CD14-positive monocyte (primary cell): ENCODE data around the gene SH3RF1. TPM values are rescaled to one million over a fixed set of nuclear protein-coding genes. Genes with fewer than 3 reads are reported as not detected.

ENCODE experiments used
- DNase-seq, 3 donors: peaks; one replicate each; pipeline ENCODE4 v3.0.0-alpha.2; 2011 to 2022
- H2AFZ ChIP-seq: 2 replicates; pipeline ENCODE4 v1.6.0; 2012; ENCODE audit warnings: mild to moderate bottlenecking, low read depth, low read length, inconsistent platforms; ENCODE audit not compliant: insufficient read depth, poor library complexity, severe bottlenecking
- H3K27ac ChIP-seq, 2 donors: 1 replicate in 1 of 2; 2 replicates in 1 of 2; pipeline ENCODE4 v1.5.1; 2012 to 2013; ENCODE audit warnings: low read length in 2 of 2, control low read depth in 1 of 2, inconsistent platforms in 1 of 2, low read depth in 1 of 2, mild to moderate bottlenecking in 1 of 2
- H3K27me3 ChIP-seq, 2 donors: one replicate each; pipeline versions ENCODE4 v1.6.0 to v1.6.1; 2011 to 2013; ENCODE audit warnings: low read length in 2 of 2; ENCODE audit not compliant: control insufficient read depth in 2 of 2, insufficient read depth in 2 of 2
- H3K36me3 ChIP-seq, 2 donors: replicated peaks in 1 of 2; 1 replicate in 1 of 2; 2 replicates in 1 of 2; pipeline versions ENCODE4 v1.5.1 to v1.6.1; 2012 to 2013; ENCODE audit warnings: low read length in 2 of 2, control low read depth in 1 of 2, inconsistent platforms in 1 of 2, mild to moderate bottlenecking in 1 of 2; ENCODE audit not compliant: insufficient read depth in 2 of 2, control insufficient read depth in 1 of 2
- H3K4me1 ChIP-seq, 2 donors: 1 replicate in 1 of 2; 2 replicates in 1 of 2; pipeline versions ENCODE4 v1.5.1 to v1.6.1; 2012 to 2013; ENCODE audit warnings: low read length in 2 of 2, control low read depth in 1 of 2, inconsistent platforms in 1 of 2, mild to moderate bottlenecking in 1 of 2, moderate library complexity in 1 of 2; ENCODE audit not compliant: insufficient read depth in 2 of 2, control insufficient read depth in 1 of 2
- H3K4me2 ChIP-seq: replicated peaks from 2 replicates; pipeline ENCODE3; 2012; ENCODE audit warnings: low read length, moderate library complexity, mild to moderate bottlenecking; ENCODE audit not compliant: poor library complexity, severe bottlenecking; ENCODE audit errors: extremely low read depth
- H3K4me3 ChIP-seq, 3 experiments: fragments of 200-600 bp in 1 of 3; sonication (generic) in 1 of 3; replicated peaks in 1 of 3; 1 replicate in 2 of 3; 2 replicates in 1 of 3; pipeline ENCODE4 v1.5.1; 2011 to 2013; ENCODE audit warnings: low read length in 3 of 3, mild to moderate bottlenecking in 3 of 3, control low read depth in 2 of 3, low read depth in 2 of 3, inconsistent platforms in 1 of 3, moderate library complexity in 1 of 3
- H3K79me2 ChIP-seq: 2 replicates; pipeline ENCODE4 v1.6.0; 2012; ENCODE audit warnings: mild to moderate bottlenecking, control low read depth, inconsistent platforms, low read length, moderate library complexity; ENCODE audit not compliant: insufficient read depth
- H3K9ac ChIP-seq: 2 replicates; pipeline ENCODE4 v1.6.0; 2017; ENCODE audit warnings: low read length, mild to moderate bottlenecking; ENCODE audit not compliant: insufficient read depth, poor library complexity, severe bottlenecking
- H3K9me3 ChIP-seq, 2 donors: replicated peaks in 1 of 2; 1 replicate in 1 of 2; 2 replicates in 1 of 2; pipeline versions ENCODE4 v1.5.1 to v1.6.1; 2012 to 2013; ENCODE audit warnings: low read length in 2 of 2, control low read depth in 1 of 2; ENCODE audit not compliant: control insufficient read depth in 1 of 2, insufficient read depth in 1 of 2
- H4K20me1 ChIP-seq: 2 replicates; pipeline ENCODE4 v1.6.0; 2012; ENCODE audit warnings: mild to moderate bottlenecking, low read length, control low read depth, moderate library complexity; ENCODE audit not compliant: insufficient read depth
- H3K27ac Mint-ChIP-seq, 7 donors: one replicate each; pipeline ENCODE4 v1.8.0; 2020; ENCODE audit warnings: mild to moderate bottlenecking in 7 of 7, mixed read lengths in 7 of 7, moderate library complexity in 6 of 7, inconsistent platforms in 2 of 7
- H3K27me3 Mint-ChIP-seq, 3 donors: one replicate each; pipeline ENCODE4 v1.8.0; 2021 to 2022; ENCODE audit warnings: low read depth in 3 of 3, mild to moderate bottlenecking in 3 of 3, mixed read lengths in 3 of 3, moderate library complexity in 3 of 3, inconsistent platforms in 1 of 3
- H3K36me3 Mint-ChIP-seq, 2 donors: one replicate each; pipeline ENCODE4 v1.8.0; 2020; ENCODE audit warnings: mixed read lengths in 2 of 2, inconsistent platforms in 1 of 2, mild to moderate bottlenecking in 1 of 2
- H3K4me1 Mint-ChIP-seq: one replicate; pipeline ENCODE4 v1.8.0; 2020; ENCODE audit warnings: mild to moderate bottlenecking, mixed read lengths
- H3K4me3 Mint-ChIP-seq, 2 donors: one replicate each; pipeline ENCODE4 v1.8.0; 2020; ENCODE audit warnings: mild to moderate bottlenecking in 2 of 2, mixed read lengths in 2 of 2, moderate library complexity in 1 of 2
- H3K9me3 Mint-ChIP-seq, 7 donors: one replicate each; pipeline ENCODE4 v1.8.0; 2020 to 2022; ENCODE audit warnings: mixed read lengths in 7 of 7, mild to moderate bottlenecking in 6 of 7, moderate library complexity in 6 of 7, inconsistent platforms in 2 of 7
- WGBS: methylation state at CpG from one replicate; pipeline ENCODE4 v1.1.5; 2013; ENCODE audit warnings: missing lambda C conversion rate; ENCODE audit not compliant: insufficient coverage; 5-methylcytosine and 5-hydroxymethylcytosine counted together
- intact Hi-C, 2 donors: fragments of 100-400 bp; cut with micrococcal nuclease; formaldehyde crosslinking; loops; one replicate each; pipeline versions ENCODE4 v1.15.0 to v1.15.1; 2023
- polyA plus RNA-seq, 3 donors: library from polyadenylated mRNA; depleted of rRNA in 1 of 3; unstranded in 2 of 3; stranded (reverse) in 1 of 3; fragments of 300-500 nt in 2 of 3; fragments of >200 nt in 1 of 3; fragmentation: Illumina TruSeq in 2 of 3; gene quantifications; 1 replicate in 2 of 3; 2 replicates in 1 of 3; pipeline ENCODE4 v1.2.3, GENCODE V29; 2012 to 2021
- TF ChIP-seq, protein P1 (sequence below): fragments of 200-600 bp; IDR thresholded peaks from one replicate; pipeline ENCODE4 v1.8.0; 2022; ENCODE audit warnings: antibody characterized with exemption, mild to moderate bottlenecking

The SH3RF1 gene
- polyA plus RNA-seq, 3 donors = 3.1 to 4.7 (median 4.4) TPM

DNA sequence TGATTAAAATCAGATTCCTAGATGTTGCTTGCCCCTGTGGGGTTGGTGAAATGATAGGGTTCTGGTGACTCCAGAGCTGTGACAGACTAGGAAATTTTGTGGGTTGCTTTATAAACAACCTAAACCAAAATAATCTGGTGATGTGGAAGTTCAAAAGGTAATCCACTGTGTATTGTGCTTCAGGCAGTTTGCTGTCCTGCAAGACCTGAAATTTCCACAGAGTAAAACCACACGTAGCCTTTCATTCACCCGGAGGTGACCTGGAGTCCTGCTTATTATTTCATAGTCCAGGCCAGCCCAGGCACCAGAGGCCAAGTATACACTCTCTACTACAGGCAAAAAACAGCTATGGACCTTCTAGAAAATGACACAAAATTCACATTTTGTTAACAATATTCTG, 146.1 kb downstream of the SH3RF1 start:
- Histone ChIP-seq H4K20me1 (no peaks in the 10 kb centered on the region), H3K4me1 (no peaks in the 10 kb centered on the region), H3K9ac (no peak overlapping the region), H2AFZ (no peak overlapping the region), H3K4me2 (no peak overlapping the region), H3K27ac (no peak overlapping the region), H3K36me3 (peaks cover 33 to 67% of the 10 kb centered on the region in 2 donors), H3K27me3 (no peaks in the 10 kb centered on the region), H3K79me2 (no peaks in the 10 kb centered on the region), H3K9me3 (no peaks in the 10 kb centered on the region), H3K4me3 (no peak overlapping the region)
- WGBS = 91% methylated on average over 2 of the region's 2 CpGs
- intact Hi-C loops = no loop called here
- H3K36me3 Mint-ChIP-seq = peaks cover 61 to 65% of the 10 kb centered on the region in 2 donors
- no peaks in the 10 kb centered on the region for H3K27me3 Mint-ChIP-seq
- H3K4me3 Mint-ChIP-seq = no peak overlapping the region
- H3K27ac Mint-ChIP-seq = peak overlapping the region in 2 of 7 donors; percentile 15 to 81
- H3K9me3 Mint-ChIP-seq = peaks cover 0 to 1% (median 0%) of the 10 kb centered on the region in 7 donors
- no peak for DNase-seq
- no peaks in the 10 kb centered on the region for H3K4me1 Mint-ChIP-seq
- TF ChIP-seq, protein P1, sequence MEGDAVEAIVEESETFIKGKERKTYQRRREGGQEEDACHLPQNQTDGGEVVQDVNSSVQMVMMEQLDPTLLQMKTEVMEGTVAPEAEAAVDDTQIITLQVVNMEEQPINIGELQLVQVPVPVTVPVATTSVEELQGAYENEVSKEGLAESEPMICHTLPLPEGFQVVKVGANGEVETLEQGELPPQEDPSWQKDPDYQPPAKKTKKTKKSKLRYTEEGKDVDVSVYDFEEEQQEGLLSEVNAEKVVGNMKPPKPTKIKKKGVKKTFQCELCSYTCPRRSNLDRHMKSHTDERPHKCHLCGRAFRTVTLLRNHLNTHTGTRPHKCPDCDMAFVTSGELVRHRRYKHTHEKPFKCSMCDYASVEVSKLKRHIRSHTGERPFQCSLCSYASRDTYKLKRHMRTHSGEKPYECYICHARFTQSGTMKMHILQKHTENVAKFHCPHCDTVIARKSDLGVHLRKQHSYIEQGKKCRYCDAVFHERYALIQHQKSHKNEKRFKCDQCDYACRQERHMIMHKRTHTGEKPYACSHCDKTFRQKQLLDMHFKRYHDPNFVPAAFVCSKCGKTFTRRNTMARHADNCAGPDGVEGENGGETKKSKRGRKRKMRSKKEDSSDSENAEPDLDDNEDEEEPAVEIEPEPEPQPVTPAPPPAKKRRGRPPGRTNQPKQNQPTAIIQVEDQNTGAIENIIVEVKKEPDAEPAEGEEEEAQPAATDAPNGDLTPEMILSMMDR = no peak

DNA sequence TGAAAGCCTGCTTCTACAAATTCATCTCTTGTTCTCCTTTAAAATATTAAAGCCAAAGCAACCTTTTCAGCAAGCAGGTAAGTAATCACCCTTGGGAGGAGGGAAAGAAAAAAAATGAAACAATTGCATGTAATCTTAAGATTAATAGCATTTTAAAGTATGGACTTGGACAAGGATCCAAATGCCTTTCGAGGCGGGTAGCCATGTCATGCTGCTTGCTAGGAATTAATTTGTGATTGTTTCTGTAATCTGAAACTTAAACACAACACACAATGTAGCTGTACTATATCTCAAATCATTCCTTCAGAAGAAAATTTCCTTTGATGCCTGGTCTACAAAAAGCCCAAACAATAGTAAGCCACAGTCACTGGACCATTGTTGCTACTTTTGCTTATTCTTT, 148.3 kb downstream of the SH3RF1 start:
- intact Hi-C loops = no loop called here
- peaks cover 27 to 65% of the 10 kb centered on the region in 2 donors for H3K36me3 ChIP-seq

More for the DNA sequence above, 148.3 kb downstream of the SH3RF1 start:
- H3K4me3 Mint-ChIP-seq = no peak overlapping the region
- WGBS = no CpG with 5 or more reads among the region's 2 CpGs
- Histone ChIP-seq H4K20me1 (no peaks in the 10 kb centered on the region), H3K4me1 (no peaks in the 10 kb centered on the region), H3K79me2 (no peaks in the 10 kb centered on the region), H3K27ac (no peak overlapping the region), H2AFZ (no peak overlapping the region), H3K9me3 (no peaks in the 10 kb centered on the region), H3K27me3 (no peaks in the 10 kb centered on the region), H3K4me3 (no peak overlapping the region), H3K4me2 (no peak overlapping the region), H3K9ac (no peak overlapping the region)
- H3K27ac Mint-ChIP-seq = no peak overlapping the region
- peaks cover 51 to 52% of the 10 kb centered on the region in 2 donors for H3K36me3 Mint-ChIP-seq
- H3K4me1 Mint-ChIP-seq = no peaks in the 10 kb centered on the region
- H3K27me3 Mint-ChIP-seq = no peaks in the 10 kb centered on the region
- TF ChIP-seq, protein P1 = no peak
- H3K9me3 Mint-ChIP-seq = peaks cover 0 to 1% (median 0%) of the 10 kb centered on the region in 7 donors
- DNase-seq = no peak
